ENCODE measurements around the gene SSRP1. TPM values are rescaled to one million over a fixed set of nuclear protein-coding genes. Genes with fewer than 3 reads are reported as not detected.

Gene SSRP1
- total RNA-seq, 1 donor from 2014 or later: 85.4 TPM

DNA sequence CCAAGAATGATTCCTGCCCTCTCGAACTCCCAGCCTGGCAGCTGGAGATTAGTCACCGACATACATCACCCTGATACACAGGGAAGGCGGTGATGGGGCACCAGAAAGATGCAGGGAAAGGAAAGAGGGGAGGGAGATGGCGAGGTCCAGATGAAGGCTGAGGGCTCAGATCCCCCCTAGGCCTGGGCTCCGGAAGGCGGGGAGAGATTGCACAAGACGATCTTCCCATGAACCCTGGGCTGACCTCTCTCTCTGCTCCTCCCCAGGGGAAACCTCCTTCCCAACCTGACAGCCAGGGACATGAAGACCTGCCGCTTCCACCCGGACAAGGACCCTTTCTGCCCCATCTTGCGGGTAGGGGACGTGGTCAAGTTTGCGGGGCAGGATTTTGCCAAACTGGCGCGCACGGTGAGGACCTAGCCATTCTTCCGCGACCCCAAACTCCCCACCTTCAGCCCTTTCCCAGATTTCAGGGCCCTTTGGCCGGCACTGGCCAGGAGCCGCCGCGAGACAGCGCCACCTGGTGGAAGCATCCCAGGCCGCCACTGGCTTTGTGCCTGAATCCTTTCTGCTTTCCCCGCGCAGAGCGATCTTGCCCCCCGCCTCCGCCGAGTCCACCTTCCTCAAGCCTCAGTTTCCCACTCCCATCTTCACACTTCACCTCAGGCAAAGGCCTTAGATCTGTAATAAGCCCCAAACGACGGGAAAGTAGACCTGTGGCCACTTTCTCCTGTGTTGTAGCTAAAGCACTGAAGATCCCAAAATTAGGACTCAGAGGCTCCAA lies 14.0 kb upstream of the SSRP1 start:
- H3K4me3 ChIP-seq: no peak overlapping the region
- H3K27me3 ChIP-seq: no peaks in the 10 kb centered on the region
- DNase-seq (ENCODE audit: extremely low spot score in 2 of 2): no peak
- H3K9me3 ChIP-seq: no peaks in the 10 kb centered on the region
- peak in 1 of 2 donors; percentile 36 for TF ChIP-seq POLR2AphosphoS5 (IDR thresholded peaks at IDR 0.05; ENCODE audit: insufficient read depth in 1 of 2, low read depth in 1 of 2)
- TF ChIP-seq, protein P1, sequence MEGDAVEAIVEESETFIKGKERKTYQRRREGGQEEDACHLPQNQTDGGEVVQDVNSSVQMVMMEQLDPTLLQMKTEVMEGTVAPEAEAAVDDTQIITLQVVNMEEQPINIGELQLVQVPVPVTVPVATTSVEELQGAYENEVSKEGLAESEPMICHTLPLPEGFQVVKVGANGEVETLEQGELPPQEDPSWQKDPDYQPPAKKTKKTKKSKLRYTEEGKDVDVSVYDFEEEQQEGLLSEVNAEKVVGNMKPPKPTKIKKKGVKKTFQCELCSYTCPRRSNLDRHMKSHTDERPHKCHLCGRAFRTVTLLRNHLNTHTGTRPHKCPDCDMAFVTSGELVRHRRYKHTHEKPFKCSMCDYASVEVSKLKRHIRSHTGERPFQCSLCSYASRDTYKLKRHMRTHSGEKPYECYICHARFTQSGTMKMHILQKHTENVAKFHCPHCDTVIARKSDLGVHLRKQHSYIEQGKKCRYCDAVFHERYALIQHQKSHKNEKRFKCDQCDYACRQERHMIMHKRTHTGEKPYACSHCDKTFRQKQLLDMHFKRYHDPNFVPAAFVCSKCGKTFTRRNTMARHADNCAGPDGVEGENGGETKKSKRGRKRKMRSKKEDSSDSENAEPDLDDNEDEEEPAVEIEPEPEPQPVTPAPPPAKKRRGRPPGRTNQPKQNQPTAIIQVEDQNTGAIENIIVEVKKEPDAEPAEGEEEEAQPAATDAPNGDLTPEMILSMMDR (IDR thresholded peaks at IDR 0.05): peak in 2 of 3 experiments; percentile 80 to 85
- no peak for TF ChIP-seq POLR2A (IDR thresholded peaks at IDR 0.05)
- H3K36me3 ChIP-seq: no peaks in the 10 kb centered on the region
- intact Hi-C loops (cut with DNase I): loop anchor here (10.0 kb wide), 2 partner anchors 145 to 175 kb away; no protein-coding TSS in a partner anchor
- no peak overlapping the region for H3K27ac ChIP-seq
- H3K4me1 ChIP-seq: peaks cover 7% of the 10 kb centered on the region

DNA sequence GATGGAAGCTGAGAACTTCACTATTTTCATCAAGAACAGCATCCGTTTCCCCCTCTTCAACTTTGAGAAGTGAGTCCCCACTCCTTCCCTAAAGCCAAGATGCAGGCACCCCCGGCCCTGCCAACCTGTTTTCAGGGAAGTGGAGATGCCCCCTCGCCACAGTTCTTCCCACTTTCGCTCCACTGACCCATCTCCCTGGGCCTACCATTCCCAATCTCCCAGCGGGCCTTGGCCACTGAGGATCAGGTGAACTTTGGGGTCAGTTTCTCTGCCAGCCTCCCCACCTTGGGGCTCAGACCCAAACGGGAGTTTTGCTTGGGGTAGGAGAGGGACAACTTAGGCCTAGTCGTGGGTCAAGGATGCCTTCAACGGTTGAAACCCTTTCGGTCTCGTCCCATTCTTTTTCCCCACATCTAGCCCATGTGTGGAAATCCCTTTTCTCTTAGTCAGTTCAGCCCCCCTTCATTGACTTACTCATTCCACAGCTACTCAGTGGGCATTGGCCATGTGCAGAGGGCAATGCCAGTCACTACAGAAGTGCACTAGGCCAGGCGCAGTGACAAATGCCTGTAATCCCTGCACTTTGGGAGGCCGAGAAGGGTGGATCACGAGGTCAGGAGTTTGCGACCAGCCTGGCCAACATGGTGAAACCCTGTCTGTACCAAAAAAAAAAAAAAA lies 13.1 kb upstream of the SSRP1 start:
- H3K9me3 ChIP-seq: no peaks in the 10 kb centered on the region
- TF ChIP-seq POLR2AphosphoS5 (IDR thresholded peaks at IDR 0.05; ENCODE audit: insufficient read depth in 1 of 2, low read depth in 1 of 2) (no peak), POLR2A (IDR thresholded peaks at IDR 0.05) (no peak)
- TF ChIP-seq, protein P1 (IDR thresholded peaks at IDR 0.05): no peak
- H3K27ac ChIP-seq: no peak overlapping the region
- peaks cover 7% of the 10 kb centered on the region for H3K4me1 ChIP-seq
- no peaks in the 10 kb centered on the region for H3K27me3 ChIP-seq
- H3K36me3 ChIP-seq: no peaks in the 10 kb centered on the region
- intact Hi-C loops (cut with DNase I): loop anchor here (10.0 kb wide), 2 partner anchors 146 to 176 kb away; no protein-coding TSS in a partner anchor
- no peak for DNase-seq (ENCODE audit: extremely low spot score in 2 of 2)
- no peak overlapping the region for H3K4me3 ChIP-seq

DNA sequence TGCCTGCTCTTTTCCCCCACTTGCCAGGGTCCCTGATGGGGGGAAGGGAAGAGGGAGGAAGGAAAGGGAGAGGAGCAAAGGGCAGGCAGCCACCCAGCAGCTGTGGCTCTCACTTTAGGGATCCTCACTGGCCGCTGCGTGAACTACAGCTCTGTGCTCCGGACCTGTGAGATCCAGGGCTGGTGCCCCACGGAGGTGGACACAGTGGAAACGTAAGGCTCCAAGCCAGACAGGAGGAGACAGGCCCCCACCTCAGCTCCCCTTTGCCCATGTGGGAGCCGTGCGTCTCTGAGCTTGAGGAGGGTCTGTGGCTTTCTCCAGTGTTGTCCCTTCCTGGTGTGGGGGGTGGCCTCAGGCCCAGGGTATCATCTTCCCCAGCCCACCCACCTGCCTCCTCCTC lies 12.4 kb upstream of the SSRP1 start:
- Histone ChIP-seq H3K27me3 (no peaks in the 10 kb centered on the region), H3K4me1 (peaks cover 7% of the 10 kb centered on the region), H3K27ac (no peak overlapping the region), H3K9me3 (no peaks in the 10 kb centered on the region), H3K4me3 (no peak overlapping the region), H3K36me3 (no peaks in the 10 kb centered on the region)
- DNase-seq (ENCODE audit: extremely low spot score in 2 of 2): no peak
- intact Hi-C loops (cut with DNase I): loop anchor here (10.0 kb wide), 2 partner anchors 147 to 177 kb away; no protein-coding TSS in a partner anchor
- TF ChIP-seq, protein P1 (IDR thresholded peaks at IDR 0.05): no peak
- TF ChIP-seq POLR2AphosphoS5 (IDR thresholded peaks at IDR 0.05; ENCODE audit: insufficient read depth in 1 of 2, low read depth in 1 of 2) (no peak), POLR2A (IDR thresholded peaks at IDR 0.05) (no peak)

DNA sequence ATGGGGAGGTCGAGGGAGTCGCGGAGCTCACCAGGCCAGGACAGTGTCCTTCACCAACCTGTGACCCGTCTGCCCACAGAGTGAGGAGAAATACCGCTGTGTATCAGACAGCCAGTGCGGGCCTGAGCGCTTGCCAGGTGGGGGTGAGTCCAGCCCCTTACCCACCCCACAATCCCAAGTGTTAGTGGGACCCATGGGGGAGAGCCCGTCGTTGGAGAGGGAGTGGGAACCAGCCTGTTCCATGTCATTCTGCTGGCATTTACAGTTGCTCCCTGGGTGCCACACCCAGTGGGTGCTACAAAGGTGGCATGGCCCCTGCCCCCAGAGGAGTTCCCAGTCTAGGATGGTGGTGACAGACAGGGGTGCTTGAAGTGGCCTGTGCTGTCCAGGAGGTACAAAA lies 11.6 kb upstream of the SSRP1 start:
- Histone ChIP-seq H3K4me3 (no peak overlapping the region), H3K27ac (no peak overlapping the region), H3K36me3 (no peaks in the 10 kb centered on the region), H3K27me3 (no peaks in the 10 kb centered on the region), H3K4me1 (peaks cover 7% of the 10 kb centered on the region), H3K9me3 (no peaks in the 10 kb centered on the region)
- DNase-seq (ENCODE audit: extremely low spot score in 2 of 2): no peak
- TF ChIP-seq POLR2AphosphoS5 (IDR thresholded peaks at IDR 0.05; ENCODE audit: insufficient read depth in 1 of 2, low read depth in 1 of 2): no peak
- TF ChIP-seq, protein P1 (IDR thresholded peaks at IDR 0.05): no peak
- intact Hi-C loops (cut with DNase I): loop anchor here (10.0 kb wide), 2 partner anchors 147 to 177 kb away; no protein-coding TSS in a partner anchor
